Sigmoid colon (tissue), 7 donors: ENCODE data around the gene GYG1. TPM values are rescaled to one million over a fixed set of nuclear protein-coding genes. Genes with fewer than 3 reads are reported as not detected.
"Not testable (repeated sequence)": the region's sequence is repeated elsewhere in the genome, so short reads cannot be mapped to it uniquely, and the experiment has no call there.

Experiments used
- DNase-seq: peaks from one replicate; pipeline ENCODE4 v3.0.0-alpha.2; 2019
- H3K27ac ChIP-seq, 4 donors: fragments of 200-600 bp; sonication (generic); one replicate each; pipeline ENCODE4 v1.5.1; 2016 to 2019; ENCODE audit warnings: mild to moderate bottlenecking in 1 of 4
- H3K27me3 ChIP-seq, 3 donors: fragments of 200-600 bp; sonication (generic); one replicate each; pipeline ENCODE4 v1.5.1; 2019; ENCODE audit warnings: mild to moderate bottlenecking in 1 of 3
- H3K36me3 ChIP-seq, 4 donors: fragments of 200-600 bp; sonication (generic); one replicate each; pipeline ENCODE4 v1.5.1; 2016 to 2019
- H3K4me1 ChIP-seq, 4 donors: fragments of 200-600 bp; sonication (generic); one replicate each; pipeline ENCODE4 v1.5.1; 2017 to 2019
- H3K4me3 ChIP-seq, 4 donors: fragments of 200-600 bp; sonication (generic); one replicate each; pipeline ENCODE4 v1.5.1; 2017 to 2019; ENCODE audit warnings: mild to moderate bottlenecking in 2 of 4, moderate library complexity in 1 of 4
- H3K9me3 ChIP-seq, 4 donors: fragments of 200-600 bp in 3 of 4; sonication (generic) in 3 of 4; one replicate each; pipeline versions ENCODE4 v1.5.1 to v1.6.1; 2013 to 2019
- EP300 ChIP-seq, 4 donors: sonication (generic); formaldehyde crosslinking; IDR thresholded peaks; one replicate each; pipeline ENCODE4 v1.6.1; 2017; ENCODE audit warnings: antibody characterized with exemption in 4 of 4
- POLR2A ChIP-seq, 2 donors: fragments of 450-650 bp; IDR thresholded peaks; one replicate each; pipeline ENCODE4 v1.6.1; 2016; ENCODE audit warnings: antibody characterized with exemption in 2 of 2, mild to moderate bottlenecking in 2 of 2, moderate library complexity in 2 of 2
- POLR2AphosphoS5 ChIP-seq, 4 donors: sonication (generic); formaldehyde crosslinking; IDR thresholded peaks; one replicate each; pipeline ENCODE4 v1.6.1; 2017; ENCODE audit warnings: antibody characterized with exemption in 4 of 4
- WGBS, 2 donors: extraction: QIAGEN DNeasy Blood & Tissue Kit; methylation state at CpG; one replicate each; pipeline ENCODE4 v1.1.7; 2013; 5-methylcytosine and 5-hydroxymethylcytosine counted together
- intact Hi-C: fragments of 100-400 bp; cut with DNase I; formaldehyde crosslinking; loops from one replicate; pipeline ENCODE4 v1.15.1; 2023
- polyA plus RNA-seq, 3 donors: library from polyadenylated mRNA; stranded (reverse); fragments of 200-250 nt; gene quantifications; one replicate each; pipeline ENCODE4 v1.2.3, GENCODE V29; 2013
- total RNA-seq, 4 donors: library from RNA; depleted of rRNA; stranded (reverse); fragments of >200 nt; gene quantifications; one replicate each; pipeline ENCODE4 v1.1.0, GENCODE V29; 2016
- TF ChIP-seq, protein P1 (sequence below), 4 experiments: fragments of 450-650 bp in 3 of 4; fragments of 200-600 bp in 1 of 4; IDR thresholded peaks; one replicate each; pipeline ENCODE4 v1.5.1; 2016 to 2019; ENCODE audit warnings: antibody characterized with exemption in 4 of 4, mild to moderate bottlenecking in 3 of 4, moderate library complexity in 2 of 4
- donor health status: healthy with polysubstance abuse.
- donor health status: Bipolar disorder and iron deficiency.
- donor health status: healthy.

The GYG1 gene
- total and polyA plus RNA-seq, 7 donors, result 31.8 to 213 (median 142) TPM

GRCh38 chr3:148981273-148981672, 10.1 kb upstream of the GYG1 start:
- intact Hi-C loops, result no loop called here
- H3K27me3 ChIP-seq, result no peaks in the 10 kb centered on the region
- no peak overlapping the region for H3K27ac ChIP-seq
- no peak for DNase-seq
- no peaks in the 10 kb centered on the region for H3K36me3 ChIP-seq
- H3K4me1 ChIP-seq, result no peaks in the 10 kb centered on the region
- WGBS, 2 donors, result 86 to 89% methylated on average over 1 of the region's 1 CpG
- H3K9me3 ChIP-seq, result peaks cover 0 to 4% (median 0%) of the 10 kb centered on the region in 4 donors
- no peak overlapping the region for H3K4me3 ChIP-seq
- TF ChIP-seq, protein P1, sequence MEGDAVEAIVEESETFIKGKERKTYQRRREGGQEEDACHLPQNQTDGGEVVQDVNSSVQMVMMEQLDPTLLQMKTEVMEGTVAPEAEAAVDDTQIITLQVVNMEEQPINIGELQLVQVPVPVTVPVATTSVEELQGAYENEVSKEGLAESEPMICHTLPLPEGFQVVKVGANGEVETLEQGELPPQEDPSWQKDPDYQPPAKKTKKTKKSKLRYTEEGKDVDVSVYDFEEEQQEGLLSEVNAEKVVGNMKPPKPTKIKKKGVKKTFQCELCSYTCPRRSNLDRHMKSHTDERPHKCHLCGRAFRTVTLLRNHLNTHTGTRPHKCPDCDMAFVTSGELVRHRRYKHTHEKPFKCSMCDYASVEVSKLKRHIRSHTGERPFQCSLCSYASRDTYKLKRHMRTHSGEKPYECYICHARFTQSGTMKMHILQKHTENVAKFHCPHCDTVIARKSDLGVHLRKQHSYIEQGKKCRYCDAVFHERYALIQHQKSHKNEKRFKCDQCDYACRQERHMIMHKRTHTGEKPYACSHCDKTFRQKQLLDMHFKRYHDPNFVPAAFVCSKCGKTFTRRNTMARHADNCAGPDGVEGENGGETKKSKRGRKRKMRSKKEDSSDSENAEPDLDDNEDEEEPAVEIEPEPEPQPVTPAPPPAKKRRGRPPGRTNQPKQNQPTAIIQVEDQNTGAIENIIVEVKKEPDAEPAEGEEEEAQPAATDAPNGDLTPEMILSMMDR (IDR thresholded peaks at IDR 0.05), result no peak
- no peak for TF ChIP-seq POLR2AphosphoS5 (IDR thresholded peaks at IDR 0.05)
- no peak for TF ChIP-seq EP300 (IDR thresholded peaks at IDR 0.05)
- no peak for TF ChIP-seq POLR2A (IDR thresholded peaks at IDR 0.05)

GRCh38 chr3:148987551-148987950, 3.8 kb upstream of the GYG1 start:
- H3K27me3 ChIP-seq, intact Hi-C loops, DNase-seq, H3K9me3 ChIP-seq, H3K4me3 ChIP-seq, H3K27ac ChIP-seq, H3K36me3 ChIP-seq, H3K4me1 ChIP-seq: not testable (repeated sequence)
- WGBS, 2 donors, result 97% methylated on average over 29 of the region's 29 CpGs

GRCh38 chr3:148990236-148990635, 1.1 kb upstream of the GYG1 start:
- no peak for DNase-seq

DNA sequence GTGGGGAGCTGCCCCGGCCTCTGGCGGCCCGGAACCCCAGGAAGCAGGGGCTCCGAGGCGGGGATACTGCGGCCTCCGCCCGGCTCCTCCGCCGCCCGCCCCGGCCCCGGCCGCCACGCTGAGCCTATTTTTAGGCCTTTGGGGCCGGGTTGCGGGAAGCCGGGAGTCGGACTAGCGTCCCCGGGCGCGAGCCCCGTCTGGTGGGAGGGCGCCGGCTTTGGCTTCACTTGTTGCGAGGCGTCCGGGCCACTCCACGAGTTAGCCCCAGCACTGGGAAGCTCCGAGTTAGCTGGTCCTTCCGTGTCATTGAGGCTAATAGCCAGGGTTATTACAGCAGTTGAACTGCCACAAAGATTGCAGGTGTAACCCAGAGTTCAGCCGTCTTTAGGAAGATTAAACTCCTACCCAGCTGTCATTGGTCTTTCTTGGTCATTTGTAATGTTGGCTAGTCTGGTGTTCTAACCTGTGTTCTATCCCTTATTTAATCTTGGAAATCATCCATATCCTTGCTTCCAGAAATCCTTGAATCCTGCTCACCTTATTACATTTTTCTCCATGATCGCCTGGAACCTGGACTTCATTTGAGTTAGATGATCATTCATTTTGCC, 791 bp downstream of the GYG1 start:
- peak; percentile 79 for DNase-seq
- H3K27me3 ChIP-seq, result no peaks in the 10 kb centered on the region
- no peaks in the 10 kb centered on the region for H3K9me3 ChIP-seq
- peak overlapping the region; percentile 98 to 99 (median 98) for H3K27ac ChIP-seq
- 3% methylated on average over 34 of the region's 34 CpGs for WGBS, 2 donors
- peaks cover 0 to 33% (median 30%) of the 10 kb centered on the region in 4 donors for H3K4me1 ChIP-seq
- no peak for TF ChIP-seq POLR2A (IDR thresholded peaks at IDR 0.05)
- TF ChIP-seq POLR2AphosphoS5 (IDR thresholded peaks at IDR 0.05), result peak in 1 of 4 donors; percentile 3
- TF ChIP-seq, protein P1 (IDR thresholded peaks at IDR 0.05), result no peak
- intact Hi-C loops, result loop anchor here (10.0 kb wide), 1 partner anchor 93 kb away; the partner anchor contains the start of gene HLTF
- H3K36me3 ChIP-seq, result peaks cover 0 to 32% (median 20%) of the 10 kb centered on the region in 4 donors
- H3K4me3 ChIP-seq, result peak overlapping the region; percentile 92 to 99 (median 94)

More at GRCh38 chr3:148990236-148990635, 1.1 kb upstream of the GYG1 start:
- no peak for TF ChIP-seq POLR2A (IDR thresholded peaks at IDR 0.05)
- no peak for TF ChIP-seq POLR2AphosphoS5 (IDR thresholded peaks at IDR 0.05)
- TF ChIP-seq, protein P1 (IDR thresholded peaks at IDR 0.05), result no peak
- TF ChIP-seq EP300 (IDR thresholded peaks at IDR 0.05), result no peak
- H3K4me3 ChIP-seq, result no peak overlapping the region
- H3K36me3 ChIP-seq, result peaks cover 0 to 13% (median 5%) of the 10 kb centered on the region in 4 donors
- H3K27me3 ChIP-seq, result no peaks in the 10 kb centered on the region
- H3K9me3 ChIP-seq, result no peaks in the 10 kb centered on the region
- H3K4me1 ChIP-seq, result peaks cover 0 to 29% (median 24%) of the 10 kb centered on the region in 4 donors
- intact Hi-C loops, result loop anchor here (2.0 to 10.0 kb wide), 2 partner anchors 33 to 95 kb away; partner anchors contain the start of gene HLTF
- peak overlapping the region; percentile 98 to 99 (median 98) for H3K27ac ChIP-seq
- 19 to 53% methylated on average over 4 of the region's 4 CpGs for WGBS, 2 donors

DNA sequence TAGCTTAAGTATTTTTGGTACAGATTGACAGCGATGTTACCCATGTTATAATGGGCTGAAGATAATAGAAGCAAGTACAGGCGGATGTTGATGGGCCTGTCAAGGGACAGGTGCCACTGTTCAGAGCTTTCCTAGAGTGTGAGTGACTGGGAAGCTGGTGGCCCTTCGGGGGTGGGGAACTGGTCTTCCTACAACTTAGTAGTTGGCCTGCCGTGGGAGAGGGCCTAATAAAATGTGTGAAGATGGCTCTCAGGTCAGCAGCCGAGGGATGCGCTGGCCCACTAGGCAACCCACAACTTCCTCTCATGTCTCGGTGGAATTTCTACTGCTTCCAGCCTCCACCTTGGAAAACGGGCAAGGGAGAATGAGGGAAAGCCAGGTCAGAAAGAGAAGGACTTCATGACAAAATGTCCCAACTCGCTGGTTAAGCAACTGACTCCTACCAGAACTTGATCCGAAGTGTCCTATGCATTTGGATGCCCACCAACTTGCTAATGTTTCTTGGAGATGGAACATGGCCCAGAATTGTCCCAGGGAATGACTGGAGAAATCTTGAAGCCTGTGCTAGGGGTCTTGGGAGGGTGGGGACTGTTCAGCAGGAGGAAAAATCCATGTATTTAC, 1.4 kb downstream of the GYG1 start:
- H3K9me3 ChIP-seq, result no peaks in the 10 kb centered on the region
- no peak for TF ChIP-seq POLR2AphosphoS5 (IDR thresholded peaks at IDR 0.05)
- no peak for TF ChIP-seq POLR2A (IDR thresholded peaks at IDR 0.05)
- no peak for TF ChIP-seq EP300 (IDR thresholded peaks at IDR 0.05)
- 89 to 91% methylated on average over 10 of the region's 10 CpGs for WGBS, 2 donors
- H3K4me1 ChIP-seq, result peaks cover 0 to 39% (median 33%) of the 10 kb centered on the region in 4 donors
- H3K27me3 ChIP-seq, result no peaks in the 10 kb centered on the region
- no peak for DNase-seq
- peaks cover 0 to 38% (median 22%) of the 10 kb centered on the region in 4 donors for H3K36me3 ChIP-seq
- peak overlapping the region; percentile 98 to 99 (median 98) for H3K27ac ChIP-seq
- peak overlapping the region; percentile 92 to 99 (median 94) for H3K4me3 ChIP-seq
- intact Hi-C loops, result loop anchor here (10.0 kb wide), 1 partner anchor 92 kb away; the partner anchor contains the start of gene HLTF
